ENCODE results near the gene CPSF3.

DNA sequence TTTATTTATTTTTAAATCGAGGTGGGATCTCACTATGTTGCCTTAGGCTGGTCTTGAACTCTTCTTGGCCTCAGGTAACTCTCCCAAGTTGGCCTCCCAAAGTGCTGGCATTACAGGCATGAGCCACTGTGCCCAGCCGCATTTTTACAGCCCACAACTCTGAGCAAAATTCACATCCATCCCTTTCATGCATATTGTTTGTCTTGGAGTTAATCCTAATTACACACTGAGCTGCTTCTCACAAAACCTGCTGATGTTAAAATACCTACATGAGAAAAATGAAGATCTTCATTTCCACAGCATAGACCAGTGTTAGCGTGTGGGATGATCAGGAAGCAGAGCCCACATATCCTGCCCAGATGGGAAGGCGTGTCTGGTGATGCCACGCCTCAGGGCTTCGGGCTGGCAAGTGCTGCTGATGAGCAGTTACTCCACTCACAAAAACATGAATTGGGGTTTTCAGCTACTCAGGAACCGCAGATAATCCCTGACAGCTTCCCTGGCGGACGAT, 14.8 kb upstream of the CPSF3 start:
- TF ChIP-seq POLR2AphosphoS5 (IDR thresholded peaks at IDR 0.05) (no peak), EP300 (IDR thresholded peaks at IDR 0.05; ENCODE audit: low read depth) (no peak)
- TF ChIP-seq, protein P1, sequence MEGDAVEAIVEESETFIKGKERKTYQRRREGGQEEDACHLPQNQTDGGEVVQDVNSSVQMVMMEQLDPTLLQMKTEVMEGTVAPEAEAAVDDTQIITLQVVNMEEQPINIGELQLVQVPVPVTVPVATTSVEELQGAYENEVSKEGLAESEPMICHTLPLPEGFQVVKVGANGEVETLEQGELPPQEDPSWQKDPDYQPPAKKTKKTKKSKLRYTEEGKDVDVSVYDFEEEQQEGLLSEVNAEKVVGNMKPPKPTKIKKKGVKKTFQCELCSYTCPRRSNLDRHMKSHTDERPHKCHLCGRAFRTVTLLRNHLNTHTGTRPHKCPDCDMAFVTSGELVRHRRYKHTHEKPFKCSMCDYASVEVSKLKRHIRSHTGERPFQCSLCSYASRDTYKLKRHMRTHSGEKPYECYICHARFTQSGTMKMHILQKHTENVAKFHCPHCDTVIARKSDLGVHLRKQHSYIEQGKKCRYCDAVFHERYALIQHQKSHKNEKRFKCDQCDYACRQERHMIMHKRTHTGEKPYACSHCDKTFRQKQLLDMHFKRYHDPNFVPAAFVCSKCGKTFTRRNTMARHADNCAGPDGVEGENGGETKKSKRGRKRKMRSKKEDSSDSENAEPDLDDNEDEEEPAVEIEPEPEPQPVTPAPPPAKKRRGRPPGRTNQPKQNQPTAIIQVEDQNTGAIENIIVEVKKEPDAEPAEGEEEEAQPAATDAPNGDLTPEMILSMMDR (IDR thresholded peaks at IDR 0.05), result no peak

Data from transverse colon (tissue), 4 donors.